GM13977 (cell line): ENCODE data around the gene HNRNPDL.
"Not testable (repeated sequence)": the region's sequence is repeated elsewhere in the genome, so short reads cannot be mapped to it uniquely, and the experiment has no call there.

Experiments
- DNase-seq: peaks from one replicate; pipeline ENCODE4 v3.0.0; 2012; ENCODE audit warnings: low spot score
- in situ Hi-C: fragments of 300-500 bp; cut with MboI; formaldehyde crosslinking; loops from one replicate; pipeline ENCODE4 v1.12.0; 2022; ENCODE audit warnings: low sequenced_read_pairs, low pct_unique_long_range_greater_than_20kb, mixed read lengths, inconsistent platforms; ENCODE audit not compliant: unreplicated experiment
- TF ChIP-seq, protein P1 (sequence below): IDR thresholded peaks from 2 replicates; pipeline ENCODE4 v1.5.1; 2012; ENCODE audit warnings: mild to moderate bottlenecking, control low read depth; ENCODE audit not compliant: insufficient read depth; ENCODE audit errors: extremely low read depth, missing control alignments

HNRNPDL gene

DNA sequence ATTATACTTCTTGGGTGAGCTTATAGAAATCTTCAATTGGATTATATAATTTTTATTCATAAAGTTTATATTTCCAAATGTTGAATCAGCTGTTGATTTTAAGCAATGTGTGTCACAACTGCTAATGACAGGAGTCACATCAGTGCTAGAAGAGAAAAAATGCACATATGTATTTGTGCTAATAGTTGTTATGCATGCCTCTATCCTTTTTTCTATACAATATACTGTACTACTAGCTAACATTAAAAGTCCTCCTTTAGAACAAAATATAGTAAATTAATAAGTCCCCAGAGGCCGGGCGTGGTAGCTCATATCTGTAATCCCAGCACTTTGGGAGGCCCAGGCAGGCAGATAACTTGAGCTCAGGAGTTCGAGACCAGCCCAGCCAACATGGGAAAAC lies 32.7 kb downstream of the HNRNPDL start:
- in situ Hi-C loops: no loop called here
- TF ChIP-seq, protein P1, sequence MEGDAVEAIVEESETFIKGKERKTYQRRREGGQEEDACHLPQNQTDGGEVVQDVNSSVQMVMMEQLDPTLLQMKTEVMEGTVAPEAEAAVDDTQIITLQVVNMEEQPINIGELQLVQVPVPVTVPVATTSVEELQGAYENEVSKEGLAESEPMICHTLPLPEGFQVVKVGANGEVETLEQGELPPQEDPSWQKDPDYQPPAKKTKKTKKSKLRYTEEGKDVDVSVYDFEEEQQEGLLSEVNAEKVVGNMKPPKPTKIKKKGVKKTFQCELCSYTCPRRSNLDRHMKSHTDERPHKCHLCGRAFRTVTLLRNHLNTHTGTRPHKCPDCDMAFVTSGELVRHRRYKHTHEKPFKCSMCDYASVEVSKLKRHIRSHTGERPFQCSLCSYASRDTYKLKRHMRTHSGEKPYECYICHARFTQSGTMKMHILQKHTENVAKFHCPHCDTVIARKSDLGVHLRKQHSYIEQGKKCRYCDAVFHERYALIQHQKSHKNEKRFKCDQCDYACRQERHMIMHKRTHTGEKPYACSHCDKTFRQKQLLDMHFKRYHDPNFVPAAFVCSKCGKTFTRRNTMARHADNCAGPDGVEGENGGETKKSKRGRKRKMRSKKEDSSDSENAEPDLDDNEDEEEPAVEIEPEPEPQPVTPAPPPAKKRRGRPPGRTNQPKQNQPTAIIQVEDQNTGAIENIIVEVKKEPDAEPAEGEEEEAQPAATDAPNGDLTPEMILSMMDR: no peak
- no peak for DNase-seq

- TF ChIP-seq, protein P1: no peak
- in situ Hi-C loops: no loop called here
- no peak for DNase-seq
Observed at GRCh38 chr4:82394896-82395295, 35.4 kb downstream of the HNRNPDL start.

DNA sequence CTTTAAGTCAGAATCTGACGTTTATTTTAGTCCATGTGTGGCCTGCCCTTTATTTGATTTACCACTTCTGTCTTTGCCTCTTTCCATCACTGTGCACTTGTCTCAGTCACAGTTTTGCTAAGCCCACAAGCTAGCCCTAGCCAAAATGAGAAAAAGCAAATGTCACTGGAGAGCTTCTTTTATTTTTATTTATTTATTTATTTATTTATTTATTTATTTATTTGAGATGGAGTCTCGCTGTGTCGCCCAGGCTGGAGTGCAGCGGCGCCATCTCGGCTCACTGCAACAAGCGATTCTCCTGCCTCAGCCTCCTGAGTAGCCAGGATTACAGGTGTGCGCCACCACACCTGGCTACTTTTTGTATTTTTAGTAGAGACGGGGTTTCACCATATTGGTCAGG lies 40.2 kb downstream of the HNRNPDL start:
- in situ Hi-C loops, DNase-seq: not testable (repeated sequence)

DNA sequence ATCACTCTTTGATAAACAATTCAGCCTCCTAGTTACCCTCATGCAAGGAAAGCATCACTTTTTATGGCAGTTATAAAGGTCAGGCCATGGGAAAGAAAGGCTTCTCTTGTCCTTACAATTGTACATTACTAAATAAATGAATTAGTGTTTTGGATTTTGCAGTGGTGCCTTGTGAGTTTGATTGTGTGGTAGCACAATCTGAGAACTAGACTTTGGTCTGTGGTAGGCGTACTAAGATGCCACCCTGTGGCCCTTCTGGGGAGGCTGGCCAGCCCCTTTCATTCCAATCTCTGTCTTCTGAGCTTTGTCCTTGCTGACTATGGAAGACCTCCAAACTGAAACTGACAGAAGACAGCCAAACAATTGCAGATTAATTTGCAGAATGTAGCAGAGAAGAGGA lies 41.9 kb downstream of the HNRNPDL start:
- DNase-seq: no peak
- TF ChIP-seq, protein P1: peak; percentile 25
- in situ Hi-C loops: no loop called here

DNA sequence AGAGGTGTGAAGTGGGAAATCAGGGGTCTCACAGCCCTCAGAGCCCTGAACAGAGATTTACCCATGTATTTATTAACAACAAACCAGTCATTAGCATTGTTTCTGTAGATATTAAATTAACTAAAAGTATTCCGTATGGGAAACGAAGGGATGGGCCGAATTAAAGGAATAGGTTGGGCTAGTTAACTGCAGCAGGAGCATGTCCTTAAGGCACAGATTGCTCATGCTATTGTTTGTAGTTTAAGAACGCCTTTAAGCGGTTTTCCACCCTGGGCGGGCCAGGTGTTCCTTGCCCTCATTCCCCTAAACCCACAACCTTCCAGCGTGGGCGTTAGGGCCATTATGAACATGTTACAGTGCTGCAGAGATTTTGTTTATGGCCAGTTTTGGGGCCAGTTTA lies 44.0 kb downstream of the HNRNPDL start:
- in situ Hi-C loops, DNase-seq: not testable (repeated sequence)

GRCh38 chr4:82382751-82383150 lies 47.5 kb downstream of the HNRNPDL start:
- TF ChIP-seq, protein P1: no peak
- in situ Hi-C loops: no loop called here
- no peak for DNase-seq

- in situ Hi-C loops: no loop called here
- no peak for DNase-seq
- TF ChIP-seq, protein P1: no peak
Observed at GRCh38 chr4:82381661-82382296, 48.5 kb downstream of the HNRNPDL start.

GRCh38 chr4:82381235-82381634 lies 49.0 kb downstream of the HNRNPDL start:
- DNase-seq: no peak
- in situ Hi-C loops: no loop called here
- TF ChIP-seq, protein P1: no peak
